ENCODE data around the gene RASD1.

Gene RASD1

GRCh38 chr17:17454276-17454675, 41.9 kb downstream of the RASD1 start:
- intact Hi-C loops (cut with DNase I): no loop called here
- no peak for DNase-seq

GRCh38 chr17:17453088-17453487, 43.1 kb downstream of the RASD1 start:
- intact Hi-C loops (cut with DNase I): no loop called here
- peak in 1 of 10 donors; percentile 31 for DNase-seq

DNA sequence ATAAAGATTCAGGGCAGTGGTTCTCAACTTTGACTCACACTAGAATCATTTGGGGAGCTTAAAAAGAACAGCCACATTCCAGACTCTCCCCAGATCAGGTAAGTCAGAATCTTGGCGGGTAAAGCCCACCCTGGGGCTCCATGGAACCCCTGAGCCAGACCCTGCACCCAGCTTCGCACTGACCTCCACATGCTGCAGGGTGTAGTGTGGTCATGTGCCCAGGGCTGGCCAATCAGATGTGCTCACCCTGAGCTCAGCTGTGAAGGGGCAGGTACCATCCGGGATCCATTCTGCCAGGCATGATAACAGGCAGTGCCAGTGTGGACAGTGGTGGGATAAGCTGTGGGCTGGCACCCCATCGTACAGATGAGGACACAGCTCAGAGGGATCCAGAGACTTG, 47.5 kb downstream of the RASD1 start:
- no peak for DNase-seq
- intact Hi-C loops (cut with DNase I): no loop called here

GRCh38 chr17:17448076-17448475, 48.1 kb downstream of the RASD1 start:
- DNase-seq: no peak

GRCh38 chr17:17447264-17447663, 48.9 kb downstream of the RASD1 start:
- no peak for DNase-seq
- intact Hi-C loops (cut with DNase I): no loop called here

More at GRCh38 chr17:17448076-17448475, 48.1 kb downstream of the RASD1 start:
- intact Hi-C loops (cut with DNase I): no loop called here

DNA sequence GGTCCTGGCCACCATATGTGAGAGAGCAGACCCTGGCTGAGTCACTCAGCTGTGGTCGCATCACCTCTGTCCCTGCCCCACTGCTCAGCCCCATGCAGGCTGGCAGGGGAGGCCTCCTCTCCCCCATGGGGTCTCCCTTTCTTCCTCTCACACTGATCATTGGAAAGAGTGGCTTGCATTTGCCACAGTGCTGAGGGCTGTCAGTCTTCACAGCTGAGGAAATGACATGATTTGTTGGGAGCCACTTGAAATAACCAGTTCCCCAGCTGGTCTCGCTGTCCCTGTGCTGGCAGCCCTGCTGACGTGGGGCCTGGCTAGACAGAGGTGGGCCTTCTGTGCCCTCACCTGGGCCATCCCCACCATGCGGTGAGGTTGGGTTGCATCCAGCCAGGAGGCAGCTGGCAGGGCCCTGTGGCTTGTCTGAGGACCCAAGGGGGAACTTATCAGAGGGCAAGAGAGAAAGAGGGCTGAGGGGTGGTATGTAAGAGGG, 49.5 kb downstream of the RASD1 start:
- DNase-seq: no peak
- intact Hi-C loops (cut with DNase I): no loop called here

GRCh38 chr17:17445925-17446665, 50.1 kb downstream of the RASD1 start:
- DNase-seq: no peak
- intact Hi-C loops (cut with DNase I): no loop called here

- intact Hi-C loops (cut with DNase I): no loop called here
- DNase-seq: no peak
Measured at GRCh38 chr17:17445296-17445924, 50.8 kb downstream of the RASD1 start.
